HG02588 (cell line): ENCODE results near the gene ZNF99.
"Not testable (repeated sequence)": the region's sequence is repeated elsewhere in the genome, so short reads cannot be mapped to it uniquely, and the experiment has no call there.

ENCODE experiments used
- ATAC-seq: cut with Tn5 transposase; IDR thresholded peaks from one replicate; pipeline ENCODE4 v1.9.1; 2021; ENCODE audit warnings: mild to moderate bottlenecking, moderate library complexity; ENCODE audit not compliant: unreplicated experiment

The ZNF99 gene

GRCh38 chr19:22783651-22784410, at the start of gene ZNF99:
TSS of gene ZNF99 (minus strand) at chr19:22784151. CDS start at chr19:22784016, 135 bp downstream.
- no peak for ATAC-seq

- ATAC-seq: no peak
Measured at GRCh38 chr19:22832031-22832762, 48.2 kb upstream of the ZNF99 start, which contains the start of gene ZNF723. TSS of gene ZNF723 (plus strand) at chr19:22832291. CDS start at chr19:22832380, 89 bp downstream.

GRCh38 chr19:22831211-22831610, 47.3 kb upstream of the ZNF99 start:
- ATAC-seq: no peak

- no peak for ATAC-seq
Measured at GRCh38 chr19:22814124-22814523, 30.2 kb upstream of the ZNF99 start.

- ATAC-seq: no peak
Measured at GRCh38 chr19:22807061-22807835, 23.3 kb upstream of the ZNF99 start.

GRCh38 chr19:22806418-22806817, 22.5 kb upstream of the ZNF99 start:
- ATAC-seq: no peak

GRCh38 chr19:22797040-22797439, 13.1 kb upstream of the ZNF99 start:
- no peak for ATAC-seq

- ATAC-seq: not testable (repeated sequence)
Measured at GRCh38 chr19:22792863-22793262, 8.9 kb upstream of the ZNF99 start.

GRCh38 chr19:22735911-22736645, 47.9 kb downstream of the ZNF99 start:
- ATAC-seq: no peak

GRCh38 chr19:22733691-22734090, 50.3 kb downstream of the ZNF99 start:
- ATAC-seq: no peak

GRCh38 chr19:22728214-22728613, 55.7 kb downstream of the ZNF99 start:
- ATAC-seq: not testable (repeated sequence)

- ATAC-seq: not testable (repeated sequence)
Measured at GRCh38 chr19:22721533-22721932, 62.4 kb downstream of the ZNF99 start.

- no peak for ATAC-seq
Measured at GRCh38 chr19:22708983-22709382, 75.0 kb downstream of the ZNF99 start.

- ATAC-seq: not testable (repeated sequence)
Measured at GRCh38 chr19:22703096-22703495, 80.9 kb downstream of the ZNF99 start.

- ATAC-seq: not testable (repeated sequence)
Measured at GRCh38 chr19:22702661-22703060, 81.3 kb downstream of the ZNF99 start.
